ENCODE results near the gene MARK3.
"Not testable (repeated sequence)": the region's sequence is repeated elsewhere in the genome, so short reads cannot be mapped to it uniquely, and the experiment has no call there.

The MARK3 gene

DNA sequence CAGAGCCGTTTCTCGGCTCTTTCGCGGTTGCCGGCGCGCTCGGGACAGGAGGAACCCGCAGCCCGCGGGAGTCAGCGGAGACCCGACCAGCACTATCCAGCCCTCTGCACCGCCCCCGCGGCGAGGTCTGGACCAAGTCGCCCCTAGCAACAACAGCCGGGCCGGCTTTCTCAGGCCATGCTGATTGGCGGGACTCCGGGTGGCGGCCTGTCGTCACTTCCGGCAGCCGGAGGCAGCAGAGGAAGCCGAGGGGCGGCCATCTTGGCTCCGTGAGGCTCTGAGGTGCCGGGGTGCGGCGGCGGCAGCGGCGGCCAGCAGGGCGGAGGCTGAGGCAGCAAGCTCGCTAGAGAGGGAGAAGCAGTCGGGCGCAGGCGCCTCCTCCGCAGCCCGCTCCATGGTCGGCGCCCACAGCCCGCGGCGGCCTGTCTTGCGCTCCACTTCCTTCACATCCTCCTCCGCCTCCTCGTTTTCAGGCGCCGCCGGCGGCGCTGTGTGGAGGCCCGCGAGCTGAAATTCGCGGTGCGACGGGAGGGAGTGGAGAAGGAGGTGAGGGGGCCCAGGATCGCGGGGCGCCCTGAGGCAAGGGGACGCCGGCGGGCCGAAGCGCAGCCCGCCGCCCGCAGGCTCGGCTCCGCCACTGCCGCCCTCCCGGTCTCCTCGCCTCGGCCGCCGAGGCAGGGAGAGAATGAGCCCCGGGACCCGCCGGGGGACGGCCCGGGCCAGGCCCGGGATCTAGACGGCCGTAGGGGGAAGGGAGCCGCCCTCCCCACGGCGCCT, at the start of gene MARK3:
Gene MARK3, plus strand, starts transcription at position 264 of the 777 bp plus-strand sequence. CDS start 615 bp downstream, outside the sequence.
- ATAC-seq = peak; percentile 97

DNA sequence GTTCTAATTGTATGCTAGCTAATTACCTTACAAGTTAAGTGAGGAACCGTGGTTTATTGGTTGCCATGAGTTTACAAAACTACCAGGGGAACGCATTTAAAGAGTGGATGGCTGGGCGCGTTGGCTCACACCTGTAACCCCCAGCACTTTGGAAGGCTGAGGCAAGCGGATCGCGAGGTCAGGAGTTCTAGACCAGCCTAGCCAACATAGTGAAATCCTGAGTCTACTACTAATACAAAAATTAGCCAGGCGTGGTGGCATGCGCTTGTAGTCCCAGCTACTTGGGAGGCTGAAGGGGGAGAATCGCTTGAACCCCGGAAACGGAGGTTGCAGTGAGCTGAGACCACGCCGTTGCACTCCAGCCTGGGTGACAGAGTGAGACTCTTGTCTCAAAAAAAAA, 49.0 kb upstream of the MARK3 start:
- no peak for ATAC-seq

DNA sequence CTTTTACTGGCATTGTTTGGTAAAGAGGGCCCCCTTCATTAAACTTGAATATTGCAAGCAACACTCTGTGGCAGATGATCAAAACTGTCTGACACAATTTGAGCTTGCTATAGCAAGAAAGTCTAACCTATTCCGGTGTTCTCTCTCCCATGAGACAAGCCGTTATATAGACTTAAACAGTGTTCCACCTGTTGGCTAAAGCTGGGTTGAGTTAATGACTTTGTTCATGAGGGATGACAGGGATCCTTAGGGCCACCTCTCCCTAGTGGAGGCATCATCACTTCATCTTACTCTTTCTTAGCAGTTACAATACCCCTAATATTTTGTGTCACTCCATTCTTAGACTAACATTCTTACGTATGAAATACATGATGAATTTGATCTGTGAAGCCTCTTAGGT, 47.4 kb upstream of the MARK3 start:
- no peak for ATAC-seq

DNA sequence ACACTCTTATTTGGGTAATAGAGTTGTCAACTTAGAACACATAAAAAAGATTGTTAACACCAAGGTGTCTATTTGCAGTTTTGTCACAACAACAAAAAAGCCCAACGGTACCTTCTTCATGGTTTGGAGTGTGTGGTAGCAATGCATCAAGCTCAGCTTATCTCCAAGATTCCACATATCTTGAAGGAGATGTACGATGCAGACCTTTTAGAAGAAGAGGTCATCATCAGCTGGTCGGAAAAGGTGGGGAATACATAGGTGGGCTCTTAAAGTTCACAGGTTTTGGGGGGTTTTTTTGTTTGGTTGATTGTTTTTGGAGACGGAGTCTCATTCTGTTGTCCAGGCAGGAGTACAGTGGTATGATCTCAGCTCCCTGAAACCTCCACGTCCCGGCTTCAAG, 45.7 kb upstream of the MARK3 start:
- ATAC-seq = no peak

DNA sequence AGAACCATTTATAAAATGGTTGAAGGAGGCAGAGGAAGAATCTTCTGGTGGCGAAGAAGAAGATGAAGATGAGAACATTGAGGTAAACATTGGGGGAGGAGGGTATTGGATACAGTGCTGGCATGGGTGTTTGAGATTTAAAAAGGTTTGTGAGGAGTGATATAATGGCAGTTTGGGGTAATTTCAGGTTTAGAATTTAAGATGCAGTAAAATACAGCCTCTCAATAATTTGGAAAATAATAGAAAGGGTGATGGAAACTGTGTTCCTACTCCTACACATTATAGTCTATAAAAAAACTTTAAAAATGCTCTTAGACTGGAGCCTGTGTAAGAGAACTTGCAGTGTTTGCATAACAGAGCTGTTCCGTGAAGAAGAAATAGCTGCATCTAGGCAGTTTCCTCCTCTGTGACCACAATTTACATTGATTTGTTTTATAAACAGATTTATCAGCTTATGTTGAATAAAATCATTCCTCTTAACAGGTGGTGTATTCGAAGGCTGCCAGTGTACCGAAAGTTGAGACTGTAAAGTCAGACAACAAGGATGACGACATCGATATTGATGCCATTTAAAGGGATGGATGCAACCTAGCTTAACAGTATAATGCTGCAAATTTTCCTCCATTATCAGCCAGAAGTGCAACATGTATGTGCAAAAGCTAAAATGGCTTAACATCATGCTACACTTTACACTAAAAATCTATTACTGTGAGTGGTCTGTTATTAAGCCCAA, 44.6 kb upstream of the MARK3 start:
- ATAC-seq = no peak

DNA sequence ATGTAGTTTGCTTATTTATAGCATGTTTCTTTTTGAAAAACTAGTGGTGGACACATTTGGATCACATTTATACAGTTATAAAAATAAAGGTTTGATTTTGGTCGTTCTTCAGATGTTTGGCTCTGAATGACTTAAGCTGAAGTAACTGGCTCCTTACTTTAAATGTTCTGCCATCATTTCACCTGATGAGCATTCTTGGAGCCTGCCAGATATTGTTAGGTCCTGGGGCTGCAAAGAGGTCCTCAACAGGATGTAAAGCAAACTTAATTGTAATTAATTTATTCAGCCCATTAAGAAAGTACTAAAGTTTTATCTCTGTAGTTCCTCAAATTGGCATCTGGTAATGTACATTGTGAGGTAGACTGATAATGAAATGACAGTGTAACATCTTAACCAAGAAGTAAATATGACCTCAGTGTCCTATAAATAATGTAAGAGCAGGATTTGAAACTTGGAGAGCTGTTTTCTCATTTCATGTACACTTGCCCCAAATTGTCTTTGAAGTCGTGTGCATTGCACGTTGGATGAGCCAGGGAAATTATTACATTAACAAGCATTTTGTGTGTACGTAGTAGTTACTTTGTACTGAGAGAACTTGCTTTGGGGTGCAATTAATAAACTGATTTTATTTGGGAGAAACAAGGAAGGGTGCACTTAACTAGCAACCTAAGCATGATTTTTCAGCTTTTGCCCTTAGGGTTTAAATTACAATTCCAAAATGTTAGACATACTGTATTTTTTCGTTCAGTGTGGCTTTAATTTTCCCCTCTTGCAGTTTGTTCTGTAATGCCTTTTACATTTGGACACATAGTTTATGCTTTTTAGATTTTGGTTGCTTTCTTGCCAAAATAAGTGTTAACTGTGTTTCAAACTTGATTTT, 43.7 kb upstream of the MARK3 start:
- no peak for ATAC-seq

DNA sequence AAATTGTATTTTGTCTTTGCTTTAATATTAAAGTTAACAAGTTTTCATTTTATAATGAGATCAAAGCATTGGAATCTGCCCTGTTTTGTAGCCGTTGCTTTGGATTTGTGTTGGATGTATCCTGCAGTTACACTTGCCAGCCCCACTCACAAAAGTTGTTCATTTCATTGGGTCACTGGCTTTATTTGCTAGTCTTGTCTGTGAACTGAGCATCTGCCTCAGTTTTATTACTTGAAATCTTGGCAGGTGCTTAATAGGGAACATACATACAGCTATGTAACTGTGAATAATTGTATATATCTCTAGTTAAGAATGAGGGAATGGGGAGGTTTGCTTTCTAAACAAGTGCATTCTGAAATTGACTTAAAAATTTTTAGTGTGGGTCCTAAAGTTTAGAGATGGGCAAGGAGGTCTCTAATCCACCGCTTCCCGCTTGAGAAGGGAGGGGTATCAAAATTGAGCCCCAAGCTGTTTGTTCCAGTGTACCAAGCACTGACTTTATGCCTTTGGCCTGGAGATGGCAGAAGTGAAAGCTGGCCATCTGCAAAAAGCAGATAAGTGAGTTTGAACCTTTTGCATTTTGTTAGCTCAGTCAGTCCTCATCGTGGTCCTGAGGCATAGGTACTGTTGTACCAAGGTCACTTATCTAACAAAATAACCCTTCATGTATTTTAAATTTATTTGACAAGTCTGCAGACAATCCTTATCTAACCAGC, 41.9 kb upstream of the MARK3 start:
- no peak for ATAC-seq

DNA sequence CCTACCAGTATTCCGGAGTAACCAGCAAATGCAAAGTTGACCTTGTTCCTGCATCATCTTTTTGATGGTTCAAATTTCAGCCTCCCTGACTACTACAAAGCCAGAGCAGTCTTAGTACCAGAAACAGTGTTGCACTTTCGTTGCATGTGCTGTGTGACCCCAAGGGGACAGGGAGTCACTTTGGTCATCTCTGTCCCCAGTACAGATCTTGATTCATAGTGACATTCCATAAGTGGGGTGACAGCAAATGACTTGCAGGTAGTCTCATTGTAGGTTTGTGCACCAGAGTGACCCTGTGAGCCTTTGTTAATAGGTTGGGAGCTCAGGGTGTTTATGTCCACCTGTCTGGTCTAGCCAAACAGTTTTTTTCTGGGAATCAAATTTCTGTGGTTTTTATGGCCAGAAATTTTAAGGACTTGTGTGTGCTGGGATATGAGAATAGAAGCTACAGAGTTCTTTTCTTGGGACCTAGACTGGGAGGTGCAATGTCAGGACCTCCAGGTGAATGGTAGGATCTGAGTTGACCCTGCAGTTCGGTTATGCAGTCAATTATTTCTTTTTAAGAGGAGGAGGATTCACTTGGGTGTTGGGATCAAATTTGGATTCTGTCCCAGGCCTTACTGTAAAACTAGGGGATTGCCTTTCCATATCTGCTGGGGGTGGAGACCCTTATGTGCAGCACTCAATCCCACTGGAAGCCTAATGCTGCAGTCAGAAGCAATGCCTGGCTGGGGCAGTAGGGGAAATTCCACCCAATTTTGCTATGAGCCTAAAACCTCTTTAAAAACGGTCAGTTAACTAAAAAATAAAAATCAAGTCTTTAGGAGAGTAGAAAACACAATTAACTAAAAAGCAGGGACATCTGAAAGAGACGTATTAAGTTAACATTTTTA, 41.1 kb upstream of the MARK3 start:
- no peak for ATAC-seq

DNA sequence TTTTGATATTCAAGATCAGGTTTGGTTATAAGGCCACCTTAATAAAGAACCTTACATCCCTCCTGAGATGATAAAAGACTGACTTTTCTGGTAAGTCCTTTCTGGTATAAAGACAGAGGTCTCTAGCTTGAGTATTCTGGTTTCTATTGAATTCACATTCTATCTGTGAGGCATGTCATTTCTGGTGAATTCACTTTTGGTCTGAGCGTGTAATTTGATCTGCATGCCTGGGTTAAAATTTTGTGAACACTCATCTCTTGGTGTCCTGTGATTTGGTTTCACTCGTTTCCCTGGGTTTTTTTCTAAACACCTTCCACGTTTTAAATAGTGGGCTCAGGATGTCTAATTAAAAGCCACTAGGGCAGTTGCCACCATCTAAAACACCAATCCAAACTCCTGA, 38.9 kb upstream of the MARK3 start:
- no peak for ATAC-seq

DNA sequence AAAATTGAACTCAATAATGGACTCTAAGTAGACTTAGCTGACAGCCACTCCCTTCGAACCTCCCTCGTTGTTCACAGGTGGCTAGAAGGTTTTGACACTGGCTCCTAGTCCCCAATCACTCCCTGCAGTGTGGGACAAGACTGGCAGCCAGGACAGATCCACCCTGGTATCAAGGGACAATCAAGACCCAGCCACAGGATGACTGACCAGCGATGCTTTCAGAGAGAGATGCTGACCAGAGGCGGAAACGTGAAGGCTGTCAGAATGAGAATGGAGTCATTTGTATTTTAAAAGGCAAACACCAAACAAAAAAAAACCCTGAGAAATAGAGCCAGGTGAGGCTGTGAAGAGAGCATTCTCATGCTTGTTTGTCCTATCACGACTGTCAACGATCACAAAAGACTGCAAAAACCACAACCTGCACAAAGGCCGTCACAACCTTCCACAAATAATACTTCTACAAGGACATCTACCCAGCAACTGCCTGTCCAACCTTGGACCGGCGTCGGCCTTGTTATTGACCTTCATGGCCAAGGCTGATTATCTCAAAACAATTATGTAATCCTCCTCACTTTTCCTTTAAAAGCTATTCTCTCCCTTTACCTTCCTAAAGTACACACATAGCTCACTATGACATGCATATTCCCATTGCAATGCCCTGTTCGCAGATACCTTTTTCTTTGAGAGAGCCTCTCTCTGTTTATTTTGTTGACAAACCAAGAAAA, 38.0 kb upstream of the MARK3 start:
- ATAC-seq = peak in 1 of 2 donors; percentile 4

DNA sequence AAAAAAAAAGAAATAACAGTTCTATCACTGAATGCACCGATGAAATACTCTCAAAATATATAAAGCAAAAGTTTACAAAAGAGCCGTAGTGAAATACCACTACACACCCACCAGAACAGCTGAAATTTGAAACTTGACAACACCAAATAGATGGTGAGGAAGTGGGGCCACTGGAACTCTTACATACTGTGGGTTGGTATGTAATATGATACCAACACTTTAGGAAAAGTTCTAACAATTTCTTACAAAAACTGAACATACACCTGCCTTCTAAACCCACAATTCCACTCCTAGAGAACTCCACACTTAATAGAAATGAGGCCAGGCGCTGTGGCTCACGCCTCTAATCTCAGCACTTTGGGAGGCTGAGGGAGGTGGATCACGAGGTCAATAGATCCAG, 37.1 kb upstream of the MARK3 start:
- ATAC-seq = no peak

DNA sequence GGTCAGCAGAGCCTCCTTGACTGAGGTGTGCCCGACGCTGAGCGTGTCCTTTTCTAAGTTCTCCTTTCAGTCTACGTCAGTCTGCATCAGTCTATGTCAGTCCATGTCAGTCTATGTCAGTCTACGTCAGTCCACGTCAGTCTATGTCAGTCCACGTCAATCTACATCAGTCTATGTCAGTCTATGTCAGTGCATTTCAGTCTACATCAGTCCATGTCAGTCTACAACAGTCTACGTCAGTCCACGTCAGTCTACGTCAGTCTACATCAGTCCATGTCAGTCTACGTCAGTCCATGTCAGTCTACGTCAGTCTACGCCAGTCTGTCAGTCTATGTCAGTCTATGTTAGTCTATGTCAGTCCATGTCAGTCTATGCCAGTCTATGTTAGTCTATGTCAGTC, 35.2 kb upstream of the MARK3 start:
- ATAC-seq = no peak

DNA sequence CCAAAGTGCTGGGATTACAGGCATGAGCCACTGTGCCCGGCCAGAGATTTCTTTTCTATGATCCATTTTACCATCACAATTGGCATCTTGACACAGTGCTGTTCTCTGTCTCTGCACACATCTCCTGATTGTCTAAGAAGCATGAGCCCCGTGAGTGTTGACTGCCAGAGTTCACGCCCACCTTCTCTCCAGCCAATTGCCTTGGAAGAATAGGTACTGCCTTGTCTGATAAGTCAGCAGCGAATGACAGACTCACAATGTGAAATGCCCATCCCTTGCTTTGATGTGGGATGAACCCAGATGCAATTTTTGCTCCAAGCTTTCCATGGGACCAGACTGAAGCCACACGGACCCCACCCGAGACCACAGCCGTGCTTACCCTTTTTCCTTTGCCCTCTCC, 31.9 kb upstream of the MARK3 start:
- ATAC-seq = no peak

DNA sequence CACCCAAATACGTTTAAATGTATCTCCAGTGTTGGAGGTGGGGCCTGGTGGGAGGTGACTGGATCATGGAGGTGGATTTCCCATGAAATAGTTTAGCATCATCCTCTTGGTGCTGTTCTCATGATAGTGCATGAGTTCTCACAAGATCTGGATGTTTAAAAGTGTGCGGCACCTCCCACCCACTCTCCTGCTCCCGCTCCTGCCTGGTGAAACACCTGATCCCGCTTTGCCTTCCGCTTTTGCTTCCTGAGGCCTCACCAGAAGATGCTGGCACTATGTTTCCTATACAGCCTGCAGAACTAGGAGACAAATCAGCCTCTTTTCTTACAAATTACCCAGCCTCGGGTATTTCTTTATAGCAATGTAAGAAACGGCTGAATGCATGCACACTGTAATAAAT, 31.1 kb upstream of the MARK3 start:
- no peak for ATAC-seq

DNA sequence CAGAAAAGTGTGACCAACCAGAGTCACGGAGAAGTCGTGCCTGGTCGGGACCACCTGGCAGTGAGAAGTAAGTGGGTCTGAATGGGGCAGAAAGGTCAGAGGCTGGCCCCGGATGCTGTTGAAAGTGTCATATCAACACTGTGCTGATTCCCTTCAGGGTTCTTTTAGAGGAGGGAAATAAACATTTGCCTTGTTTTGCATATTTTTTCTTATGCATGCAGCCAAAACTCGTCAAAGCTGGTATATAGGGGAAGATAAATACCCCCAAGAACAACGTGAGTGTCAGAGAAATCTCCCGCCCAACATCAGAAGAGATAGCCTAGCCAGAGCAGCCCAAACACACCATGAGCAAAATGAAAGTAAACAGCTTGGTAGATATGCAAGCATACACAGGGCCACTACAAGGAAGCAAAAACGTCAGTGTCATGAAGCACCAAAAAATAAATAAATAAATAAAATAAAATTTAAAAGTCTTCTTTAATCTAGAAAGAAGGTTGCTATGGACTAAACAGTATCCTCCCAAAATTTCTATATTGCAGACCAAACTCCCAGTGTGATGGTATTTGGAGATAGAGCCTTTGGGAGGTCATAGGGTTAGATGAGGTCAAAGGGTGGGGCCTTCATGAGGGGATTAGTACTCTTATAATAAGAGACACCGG, 29.1 kb upstream of the MARK3 start:
- ATAC-seq = no peak

DNA sequence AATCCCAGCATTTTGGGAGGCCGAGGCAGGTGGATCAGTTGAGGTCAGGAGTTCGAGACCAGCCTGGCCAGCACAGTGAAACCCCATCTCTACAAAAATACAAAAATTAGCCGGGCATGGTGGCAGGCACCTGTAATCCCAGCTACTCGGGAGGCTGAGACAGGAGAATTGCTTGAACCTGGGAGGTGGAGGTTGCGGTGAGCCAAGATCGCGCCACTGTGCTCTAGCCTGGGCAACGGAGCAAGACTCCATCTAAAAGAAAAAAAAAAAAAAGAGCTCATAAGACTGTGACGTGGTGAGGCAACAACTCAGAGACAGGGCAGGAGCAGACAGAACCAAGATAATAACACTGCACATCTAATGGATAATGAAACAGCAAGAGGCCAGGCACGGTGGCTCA, 27.7 kb upstream of the MARK3 start:
- ATAC-seq = not testable (repeated sequence)

DNA sequence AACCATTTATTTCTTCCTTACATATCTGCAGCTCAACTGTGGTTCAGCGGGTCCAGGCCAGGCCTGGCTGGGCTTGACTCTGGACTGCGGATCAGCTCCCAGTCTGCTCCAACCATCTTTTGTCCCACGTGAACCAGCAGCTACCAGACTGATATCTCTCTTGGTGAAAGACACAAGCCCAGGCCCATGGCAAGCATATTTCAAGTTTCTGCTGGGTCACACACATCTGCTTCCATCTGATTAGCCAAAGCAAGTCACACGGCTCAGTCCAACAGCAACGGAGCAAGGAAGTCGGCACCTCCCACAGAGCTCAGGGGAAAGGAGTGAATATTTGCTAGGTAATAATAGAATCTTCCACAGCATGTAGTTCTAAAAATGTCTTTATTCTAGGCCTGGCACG, 24.7 kb upstream of the MARK3 start:
- no peak for ATAC-seq

DNA sequence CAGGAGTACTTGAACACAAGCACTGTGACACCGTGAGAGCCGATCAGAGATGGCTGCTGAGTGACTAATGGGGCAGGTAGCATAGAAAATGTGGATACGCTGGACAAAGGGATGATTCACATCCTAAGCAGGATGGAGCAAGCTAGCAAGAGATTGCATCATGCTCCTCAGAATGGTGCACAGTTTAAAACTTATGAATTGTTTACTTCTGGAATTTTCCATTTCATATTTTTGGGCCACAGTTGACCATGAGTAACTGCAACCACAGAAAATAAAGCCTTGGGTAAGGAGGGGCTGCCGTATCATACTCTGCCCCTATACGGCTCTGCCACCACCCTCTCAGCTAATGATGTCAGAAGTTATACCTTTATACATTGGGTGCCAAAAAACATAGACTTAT, 23.3 kb upstream of the MARK3 start:
- ATAC-seq = peak in 1 of 2 donors; percentile 49

DNA sequence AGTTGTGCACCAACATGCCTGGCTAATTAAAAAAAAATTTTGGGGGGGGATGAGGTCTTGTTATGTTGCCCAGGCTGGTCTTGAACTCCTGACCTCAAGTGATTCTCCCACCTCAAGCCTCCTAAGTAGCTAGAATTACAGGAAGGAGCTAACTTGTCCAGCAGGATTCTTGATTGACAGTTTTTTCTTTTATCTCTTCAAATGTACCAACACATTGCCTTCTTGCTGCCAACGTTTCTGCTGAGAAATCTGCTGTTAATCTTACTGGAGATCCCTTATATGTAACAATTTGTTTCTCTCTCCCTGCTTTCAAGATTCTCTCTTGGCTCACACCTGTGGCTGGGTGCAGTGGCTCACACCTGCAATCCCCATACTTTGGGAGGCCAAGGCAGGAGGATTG, 22.4 kb upstream of the MARK3 start:
- no peak for ATAC-seq

DNA sequence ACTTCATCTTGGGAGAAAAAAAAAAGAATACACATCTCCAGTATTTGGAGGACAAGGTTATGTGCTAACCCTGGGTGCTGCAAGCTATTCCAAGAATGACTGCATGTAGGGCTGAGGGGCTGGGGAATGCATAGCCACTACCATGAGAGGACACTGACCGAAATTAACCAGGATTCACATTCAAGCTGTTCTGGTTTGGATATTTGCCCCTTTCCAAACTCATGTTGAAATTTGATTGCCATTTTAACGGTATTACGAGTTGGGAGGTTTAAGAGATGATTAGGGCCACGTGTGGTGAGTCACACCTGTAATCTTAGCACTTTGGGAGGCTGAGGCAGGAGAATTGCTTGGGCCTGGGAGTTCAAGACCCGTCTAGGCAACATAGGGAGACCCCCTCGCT, 18.5 kb upstream of the MARK3 start:
- ATAC-seq = no peak

Measured in activated CD4-positive, CD25-positive, alpha-beta regulatory T cell treated with anti-CD3 and anti-CD28 coated beads, Interleukin-2, amount 50 U/mL, for 24 hours (primary cell).